ENCODE results near the gene RBP2.
"Not testable (repeated sequence)": the region's sequence is repeated elsewhere in the genome, so short reads cannot be mapped to it uniquely, and the experiment has no call there.

RBP2 gene

GRCh38 chr3:139427283-139428060 lies 48.8 kb downstream of the RBP2 start:
- no peaks in the 10 kb centered on the region for H3K4me1 ChIP-seq (ENCODE audit: insufficient read depth, low read length)
- no peaks in the 10 kb centered on the region for H3K27me3 ChIP-seq (ENCODE audit: insufficient read depth, low read length)
- peaks cover 15% of the 10 kb centered on the region for H3K36me3 ChIP-seq (ENCODE audit: insufficient read depth, low read length)
- no peak overlapping the region for H2AFZ ChIP-seq (ENCODE audit: low read depth, low read length)
- no peaks in the 10 kb centered on the region for H3K9me3 ChIP-seq (ENCODE audit: low read length)
- no peak overlapping the region for H3K4me3 ChIP-seq (ENCODE audit: low read length)

GRCh38 chr3:139425745-139426400 lies 50.4 kb downstream of the RBP2 start:
- Histone ChIP-seq H3K36me3 (ENCODE audit: insufficient read depth, low read length) (peaks cover 19% of the 10 kb centered on the region), H3K9me3 (ENCODE audit: low read length) (no peaks in the 10 kb centered on the region)

GRCh38 chr3:139423232-139423631 lies 53.1 kb downstream of the RBP2 start:
- H3K4me3 ChIP-seq (ENCODE audit: low read length) = no peak overlapping the region
- H3K9me3 ChIP-seq (ENCODE audit: low read length) = no peaks in the 10 kb centered on the region
- no peaks in the 10 kb centered on the region for H3K27me3 ChIP-seq (ENCODE audit: insufficient read depth, low read length)
- peaks cover 19% of the 10 kb centered on the region for H3K36me3 ChIP-seq (ENCODE audit: insufficient read depth, low read length)
- H2AFZ ChIP-seq (ENCODE audit: low read depth, low read length) = no peak overlapping the region
- no peaks in the 10 kb centered on the region for H3K4me1 ChIP-seq (ENCODE audit: insufficient read depth, low read length)

More at GRCh38 chr3:139425745-139426400, 50.4 kb downstream of the RBP2 start:
- Histone ChIP-seq H3K27me3 (ENCODE audit: insufficient read depth, low read length) (no peaks in the 10 kb centered on the region), H3K4me3 (ENCODE audit: low read length) (no peak overlapping the region), H3K4me1 (ENCODE audit: insufficient read depth, low read length) (no peaks in the 10 kb centered on the region), H2AFZ (ENCODE audit: low read depth, low read length) (no peak overlapping the region)

- H2AFZ ChIP-seq (ENCODE audit: low read depth, low read length) = no peak overlapping the region
- peaks cover 1% of the 10 kb centered on the region for H3K9me3 ChIP-seq (ENCODE audit: low read length)
- H3K4me3 ChIP-seq (ENCODE audit: low read length) = no peak overlapping the region
- H3K4me1 ChIP-seq (ENCODE audit: insufficient read depth, low read length) = no peaks in the 10 kb centered on the region
- no peaks in the 10 kb centered on the region for H3K27me3 ChIP-seq (ENCODE audit: insufficient read depth, low read length)
- H3K36me3 ChIP-seq (ENCODE audit: insufficient read depth, low read length) = peaks cover 19% of the 10 kb centered on the region
These were observed 54.9 kb downstream of the RBP2 start for GRCh38 chr3:139421460-139421859.

- Histone ChIP-seq H3K27me3 (ENCODE audit: insufficient read depth, low read length) (no peaks in the 10 kb centered on the region), H3K36me3 (ENCODE audit: insufficient read depth, low read length) (peaks cover 19% of the 10 kb centered on the region), H3K4me1 (ENCODE audit: insufficient read depth, low read length) (no peaks in the 10 kb centered on the region), H2AFZ (ENCODE audit: low read depth, low read length) (no peak overlapping the region), H3K9me3 (ENCODE audit: low read length) (peaks cover 3% of the 10 kb centered on the region), H3K4me3 (ENCODE audit: low read length) (no peak overlapping the region)
These were observed 55.3 kb downstream of the RBP2 start for GRCh38 chr3:139421040-139421439.

- H2AFZ ChIP-seq (ENCODE audit: low read depth, low read length) = no peak overlapping the region
- H3K4me1 ChIP-seq (ENCODE audit: insufficient read depth, low read length) = no peaks in the 10 kb centered on the region
- H3K36me3 ChIP-seq (ENCODE audit: insufficient read depth, low read length) = peaks cover 7% of the 10 kb centered on the region
- H3K9me3 ChIP-seq (ENCODE audit: low read length) = peaks cover 7% of the 10 kb centered on the region
- no peak overlapping the region for H3K4me3 ChIP-seq (ENCODE audit: low read length)
- no peaks in the 10 kb centered on the region for H3K27me3 ChIP-seq (ENCODE audit: insufficient read depth, low read length)
These were observed 58.2 kb downstream of the RBP2 start for GRCh38 chr3:139418144-139418543.

- Histone ChIP-seq H3K36me3 (ENCODE audit: insufficient read depth, low read length) (no peaks in the 10 kb centered on the region), H3K9me3 (ENCODE audit: low read length) (peaks cover 7% of the 10 kb centered on the region), H3K4me1 (ENCODE audit: insufficient read depth, low read length) (no peaks in the 10 kb centered on the region), H2AFZ (ENCODE audit: low read depth, low read length) (no peak overlapping the region), H3K4me3 (ENCODE audit: low read length) (no peak overlapping the region), H3K27me3 (ENCODE audit: insufficient read depth, low read length) (no peaks in the 10 kb centered on the region)
These were observed 60.0 kb downstream of the RBP2 start for GRCh38 chr3:139416275-139416674.

GRCh38 chr3:139414608-139415224 lies 61.6 kb downstream of the RBP2 start:
- Histone ChIP-seq H2AFZ (ENCODE audit: low read depth, low read length) (no peak overlapping the region), H3K4me1 (ENCODE audit: insufficient read depth, low read length) (no peaks in the 10 kb centered on the region), H3K36me3 (ENCODE audit: insufficient read depth, low read length) (no peaks in the 10 kb centered on the region), H3K27me3 (ENCODE audit: insufficient read depth, low read length) (no peaks in the 10 kb centered on the region), H3K4me3 (ENCODE audit: low read length) (no peak overlapping the region), H3K9me3 (ENCODE audit: low read length) (peaks cover 7% of the 10 kb centered on the region)

GRCh38 chr3:139412891-139413290 lies 63.4 kb downstream of the RBP2 start:
- H3K36me3 ChIP-seq (ENCODE audit: insufficient read depth, low read length); H2AFZ ChIP-seq (ENCODE audit: low read depth, low read length); H3K4me3 ChIP-seq (ENCODE audit: low read length); H3K4me1 ChIP-seq (ENCODE audit: insufficient read depth, low read length); H3K27me3 ChIP-seq (ENCODE audit: insufficient read depth, low read length); H3K9me3 ChIP-seq (ENCODE audit: low read length): not testable (repeated sequence)
